K562 (cell line): ENCODE results near the gene MAP3K13. TPM values are rescaled to one million over a fixed set of nuclear protein-coding genes. Genes with fewer than 3 reads are reported as not detected.
A peak's percentile ranks its signal among the peaks of the same experiment; 100 is the strongest.

Experiments
- ATAC-seq: fragments of 200-7000 bp; cut with Tn5 transposase; 3 replicates; pipeline ENCODE4 v1.9.1; 2020; ENCODE audit warnings: moderate library complexity
- BruUV-seq: library from RNA; stranded (reverse); fragments of 400-500 nt; replicated peaks from 2 replicates; lab custom pipeline; 2021; lab: Mats Ljungman, UMichigan
- CTCF ChIA-PET: fragments of 300-600 bp; formaldehyde crosslinking; extraction: SDS; loops from one replicate; lab custom pipeline; 2021; ENCODE audit warnings: low intra/inter-chr PET ratio; lab: Yijun Ruan, JAX
- POLR2A ChIA-PET: fragments of 300-600, 350-650 bp; sonication (Branson Sonifier 250); formaldehyde crosslinking; extraction: SDS; loops from one replicate; lab custom pipeline; 2021; ENCODE audit warnings: antibody characterized with exemption, inconsistent platforms; lab: Yijun Ruan, JAX
- DNase-seq, 4 experiments: peaks; one replicate each; pipeline versions ENCODE4 v3.0.0 to v3.0.0-alpha.2; 2011 to 2018; ENCODE audit warnings: low spot score in 3 of 4, mixed read lengths in 3 of 4; ENCODE audit errors: extremely low read depth in 1 of 4
- FAIRE-seq: peaks from 2 replicates; lab custom pipeline; 2011; peaks lifted over from hg19 to GRCh38; lab: Jason Lieb, UNC
- H2AFZ ChIP-seq: 2 replicates; pipeline ENCODE4 v1.6.0; 2011; ENCODE audit warnings: low read depth, low read length, control low read depth, inconsistent platforms
- H3K27ac ChIP-seq: fragments of 200-600 bp; 3 replicates; pipeline ENCODE4 v1.8.0; 2011; ENCODE audit warnings: low read depth, mild to moderate bottlenecking, control low read depth, inconsistent platforms, low read length, moderate library complexity, mixed read lengths; ENCODE audit errors: extremely low read depth
- H3K27me3 ChIP-seq, 2 experiments: fragments of 300-600 bp in 1 of 2; 2 replicates in 1 of 2; 3 replicates in 1 of 2; pipeline versions ENCODE4 v1.6.0 to v1.8.0; 2011; ENCODE audit warnings: inconsistent platforms in 2 of 2, low read length in 2 of 2, mild to moderate bottlenecking in 1 of 2, mixed read lengths in 1 of 2, moderate library complexity in 1 of 2; ENCODE audit not compliant: control insufficient read depth in 2 of 2, insufficient read depth in 2 of 2
- H3K36me3 ChIP-seq: fragments of 300-600 bp; 3 replicates; pipeline ENCODE4 v1.8.0; 2011; ENCODE audit warnings: mild to moderate bottlenecking, low read length, inconsistent platforms; ENCODE audit not compliant: control insufficient read depth, insufficient read depth
- H3K4me1 ChIP-seq, 2 experiments: fragments of 200-600 bp in 1 of 2; replicated peaks in 1 of 2; 2 replicates in 1 of 2; 3 replicates in 1 of 2; pipeline versions ENCODE4 v1.5.1 to v1.8.0; 2011; ENCODE audit warnings: inconsistent platforms in 2 of 2, low read length in 2 of 2, mild to moderate bottlenecking in 1 of 2, mixed read lengths in 1 of 2, moderate library complexity in 1 of 2; ENCODE audit not compliant: control insufficient read depth in 2 of 2, insufficient read depth in 2 of 2
- H3K4me2 ChIP-seq: 2 replicates; pipeline ENCODE4 v1.6.1; 2011; ENCODE audit warnings: low read length, control low read depth, inconsistent platforms, mixed read lengths; ENCODE audit not compliant: insufficient read depth
- H3K4me3 ChIP-seq: fragments of 200-600 bp; sonication (generic), shearing (Covaris generic); 2 replicates; pipeline ENCODE4 v1.5.1; 2016; ENCODE audit warnings: control low read depth, inconsistent platforms
- H3K79me2 ChIP-seq: fragments of 200-600 bp; 3 replicates; pipeline ENCODE4 v1.8.0; 2011; ENCODE audit warnings: low read length, inconsistent platforms; ENCODE audit not compliant: control insufficient read depth, insufficient read depth
- H3K9ac ChIP-seq, 2 experiments: 2 replicates each; pipeline versions ENCODE4 v1.6.0 to v1.6.1; 2011; ENCODE audit warnings: low read depth in 2 of 2, low read length in 2 of 2, control low read depth in 1 of 2, inconsistent platforms in 1 of 2, mild to moderate bottlenecking in 1 of 2, mixed read lengths in 1 of 2; ENCODE audit not compliant: insufficient read depth in 1 of 2
- H3K9me1 ChIP-seq: one replicate; pipeline ENCODE4 v1.6.0; 2011; ENCODE audit warnings: inconsistent platforms, mild to moderate bottlenecking, low read length, moderate library complexity; ENCODE audit not compliant: control insufficient read depth, insufficient read depth
- H3K9me3 ChIP-seq: replicated peaks from 2 replicates; pipeline ENCODE4 v1.5.1; 2011; ENCODE audit warnings: low read depth, low read length, inconsistent platforms; ENCODE audit not compliant: control insufficient read depth, insufficient read depth
- H4K20me1 ChIP-seq: replicated peaks from 2 replicates; pipeline ENCODE4 v1.6.1; 2011; ENCODE audit warnings: low read length, inconsistent platforms, mixed read lengths; ENCODE audit not compliant: control insufficient read depth, insufficient read depth
- ELF1 ChIP-seq: fragments of 200-800 bp; sonication (Bioruptor generic); IDR thresholded peaks from 2 replicates; pipeline ENCODE4 v1.6.1; 2016; ENCODE audit warnings: missing genetic modification characterization, missing compliant biosample characterization
- HNRNPK ChIP-seq: fragments of 200-400 bp; formaldehyde crosslinking; IDR thresholded peaks from one replicate; pipeline ENCODE4 v1.6.1; 2018; ENCODE audit warnings: mild to moderate bottlenecking, low read depth, low read length; ENCODE audit not compliant: poor library complexity, severe bottlenecking
- NCOA2 ChIP-seq, 2 experiments: fragments of 450-650 bp; IDR thresholded peaks; 2 replicates each; pipeline ENCODE4 v1.6.1; 2018; ENCODE audit warnings: mild to moderate bottlenecking in 2 of 2, moderate library complexity in 1 of 2; ENCODE audit not compliant: partially characterized antibody in 2 of 2
- PCBP1 ChIP-seq: fragments of 200-400 bp; formaldehyde crosslinking; IDR thresholded peaks from 2 replicates; pipeline ENCODE4 v1.6.1; 2018; ENCODE audit warnings: mild to moderate bottlenecking, low read depth, low read length; ENCODE audit not compliant: poor library complexity, severe bottlenecking
- PCBP2 ChIP-seq: fragments of 200-400 bp; formaldehyde crosslinking; IDR thresholded peaks from 2 replicates; pipeline ENCODE4 v1.6.1; 2018; ENCODE audit warnings: low read length, low read depth, mild to moderate bottlenecking, moderate library complexity; ENCODE audit not compliant: poor library complexity, severe bottlenecking
- WGBS: fragments of 100-300 bp; shearing (Covaris generic); methylation state at CpG from one replicate; pipeline ENCODE4 v1.1.6; 2016; ENCODE audit warnings: low coverage, mixed read lengths; ENCODE audit not compliant: insufficient coverage; ENCODE audit errors: missing lambda C conversion rate; 5-methylcytosine and 5-hydroxymethylcytosine counted together
- in situ Hi-C: fragments of 300-500 bp; cut with MboI; formaldehyde crosslinking; loops from 4 replicates; pipeline ENCODE4 v1.15.0; 2018; ENCODE audit warnings: inconsistent platforms, mixed read lengths
- intact Hi-C: fragments of 100-400 bp; cut with micrococcal nuclease; formaldehyde crosslinking; loops from 2 replicates; pipeline ENCODE4 v1.14.2; 2022
- polyA plus RNA-seq, 8 experiments: library from polyadenylated mRNA; depleted of rRNA in 4 of 8; stranded (reverse) in 5 of 8; unstranded in 3 of 8; fragments of >200 nt; fragmentation: Nextera tagmentation in 2 of 8; fragmentation: Illumina TruSeq in 1 of 8; extraction: Ambion mirVana in 2 of 8; extraction: Trizol in 1 of 8; gene quantifications; 2 replicates each; pipeline versions ENCODE4 v1.2.1 to v1.2.3, GENCODE V29; 2011 to 2014; ENCODE audit warnings: inconsistent platforms in 1 of 8, missing spikeins in 1 of 8
- total RNA-seq, 7 experiments: library from RNA; depleted of rRNA in 6 of 7; stranded (reverse); fragments of >200 nt in 6 of 7; fragmentation: Illumina TruSeq in 2 of 7; extraction: Trizol in 2 of 7; gene quantifications; 2 replicates each; pipeline versions ENCODE4 v1.2.1 to v1.2.3, GENCODE V29; 2011 to 2021; ENCODE audit warnings: low replicate concordance in 1 of 7
- TF ChIP-seq, protein P1 (sequence below), 2 experiments: fragments of 250-450 bp in 1 of 2; fragments of 450-650 bp in 1 of 2; sonication (Bioruptor Pico) in 1 of 2; IDR thresholded peaks; 2 replicates each; pipeline versions ENCODE4 v1.6.1 to v1.8.0; 2016 to 2021; ENCODE audit warnings: mild to moderate bottlenecking in 2 of 2, moderate library complexity in 2 of 2, missing compliant biosample characterization in 1 of 2, missing genetic modification characterization in 1 of 2

The MAP3K13 gene
- total and polyA plus RNA-seq, 9 of the 15 experiments (the other 6 are each of a cell fraction or from before 2014, with no cell fraction given), result 0.04 to 0.32 (median 0.15) TPM; not detected in 2

DNA sequence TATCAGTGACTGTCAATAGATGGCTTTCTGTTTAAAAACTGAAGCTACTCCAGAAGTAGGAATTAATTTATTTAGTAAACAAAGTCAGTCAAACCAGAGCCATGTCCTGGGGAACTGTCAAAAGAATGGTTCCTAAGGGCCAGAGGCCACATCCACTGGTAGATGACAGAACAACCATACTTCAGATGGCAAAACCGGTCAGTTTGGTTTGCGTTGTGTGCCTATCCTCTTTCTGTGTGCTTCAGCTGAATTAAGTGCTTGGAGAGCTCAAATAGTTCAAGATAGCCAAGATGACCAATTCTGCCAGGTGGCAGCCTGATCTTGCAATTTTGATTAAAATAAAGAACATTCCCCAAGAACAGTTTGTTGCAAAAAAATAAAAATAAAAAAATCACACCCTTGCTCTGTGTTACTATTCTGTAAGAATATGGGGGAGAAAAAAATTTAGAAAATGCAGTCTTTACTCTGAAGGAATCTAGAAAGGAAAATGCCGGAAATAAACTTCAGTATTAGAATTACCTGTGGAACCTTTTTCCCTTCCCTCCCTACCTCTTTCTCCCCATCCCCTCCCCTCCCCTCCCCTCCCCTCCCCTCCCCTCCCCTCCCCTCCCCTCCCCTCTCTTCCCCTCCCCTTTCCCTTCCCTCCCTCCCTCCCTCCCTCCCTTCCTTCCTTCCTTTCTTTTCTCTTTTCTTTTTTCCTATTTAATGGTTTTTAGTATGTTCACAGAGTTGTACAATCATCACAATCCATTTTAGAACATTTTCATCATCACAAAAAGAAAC, 2.5 kb downstream of the MAP3K13 start:
- Histone ChIP-seq H3K4me3 (no peak overlapping the region), H3K36me3 (no peaks in the 10 kb centered on the region), H3K79me2 (no peaks in the 10 kb centered on the region), H3K27me3 (peaks cover 0 to 19% of the 10 kb centered on the region in 2 experiments; a peak in 3 of 5 replicates), H3K9ac (no peak overlapping the region)
- WGBS, result 36% methylated on average over 3 of the region's 3 CpGs
- BruUV-seq, result no TSS peak
- FAIRE-seq (no peak), ATAC-seq (no peak)
- in situ Hi-C loops, result no loop called here
- POLR2A ChIA-PET, result interaction anchor here (2.2 kb wide), 1 partner anchor 221 kb away, joined by 4 read pairs; the partner anchor contains the start of gene SENP2
- peak; percentile 96 for TF ChIP-seq PCBP1
- peak; percentile 98 for TF ChIP-seq PCBP2
- TF ChIP-seq ELF1 (tag), result no peak
- TF ChIP-seq, protein P1, sequence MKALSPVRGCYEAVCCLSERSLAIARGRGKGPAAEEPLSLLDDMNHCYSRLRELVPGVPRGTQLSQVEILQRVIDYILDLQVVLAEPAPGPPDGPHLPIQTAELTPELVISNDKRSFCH (CRISPR knock-in tag; IDR thresholded peaks at IDR 0.05), result no peak
- TF ChIP-seq, protein P1 (tag; IDR thresholded peaks at IDR 0.05), result no peak
- no peak for TF ChIP-seq NCOA2 (IDR thresholded peaks at IDR 0.05; ENCODE audit: partially characterized antibody in 2 of 2)
- peak; percentile 76 for TF ChIP-seq HNRNPK
- TF ChIP-seq, all 486 proteins: peak for 3
- no peak for DNase-seq
- H3K9me3 ChIP-seq, result no peaks in the 10 kb centered on the region
- H3K9me1 ChIP-seq, result no peaks in the 10 kb centered on the region
- no peaks in the 10 kb centered on the region for H4K20me1 ChIP-seq
- H2AFZ ChIP-seq, result no peak overlapping the region
- no peak overlapping the region for H3K27ac ChIP-seq
- no peak overlapping the region for H3K4me2 ChIP-seq
- H3K4me1 ChIP-seq, result no peaks in the 10 kb centered on the region; a peak in 1 of 5 replicates
- CTCF ChIA-PET, result no interaction called here
- intact Hi-C loops, result no loop called here
